ENCODE measurements around the gene NMU.

- TF ChIP-seq, protein P1, sequence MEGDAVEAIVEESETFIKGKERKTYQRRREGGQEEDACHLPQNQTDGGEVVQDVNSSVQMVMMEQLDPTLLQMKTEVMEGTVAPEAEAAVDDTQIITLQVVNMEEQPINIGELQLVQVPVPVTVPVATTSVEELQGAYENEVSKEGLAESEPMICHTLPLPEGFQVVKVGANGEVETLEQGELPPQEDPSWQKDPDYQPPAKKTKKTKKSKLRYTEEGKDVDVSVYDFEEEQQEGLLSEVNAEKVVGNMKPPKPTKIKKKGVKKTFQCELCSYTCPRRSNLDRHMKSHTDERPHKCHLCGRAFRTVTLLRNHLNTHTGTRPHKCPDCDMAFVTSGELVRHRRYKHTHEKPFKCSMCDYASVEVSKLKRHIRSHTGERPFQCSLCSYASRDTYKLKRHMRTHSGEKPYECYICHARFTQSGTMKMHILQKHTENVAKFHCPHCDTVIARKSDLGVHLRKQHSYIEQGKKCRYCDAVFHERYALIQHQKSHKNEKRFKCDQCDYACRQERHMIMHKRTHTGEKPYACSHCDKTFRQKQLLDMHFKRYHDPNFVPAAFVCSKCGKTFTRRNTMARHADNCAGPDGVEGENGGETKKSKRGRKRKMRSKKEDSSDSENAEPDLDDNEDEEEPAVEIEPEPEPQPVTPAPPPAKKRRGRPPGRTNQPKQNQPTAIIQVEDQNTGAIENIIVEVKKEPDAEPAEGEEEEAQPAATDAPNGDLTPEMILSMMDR (conservative IDR thresholded peaks at IDR 0.05; ENCODE audit: low read length): no peak
- TF ChIP-seq EZH2phosphoT487 (IDR thresholded peaks at IDR 0.05; ENCODE audit: borderline replicate concordance, low read depth, low read length): no peak
Measured at GRCh38 chr4:55625835-55626234, 10.3 kb downstream of the NMU start.

All from OCI-LY7 (cell line).